Measurements from ENCODE around the gene TEX13A. TPM values are rescaled to one million over a fixed set of nuclear protein-coding genes. Genes with fewer than 3 reads are reported as not detected.

TEX13A gene
- total RNA-seq, 2 donors from 2014 or later, result not detected

- WGBS, 2 experiments (ENCODE audit: insufficient coverage in 1 of 2, insufficient read length in 1 of 2), result 90% methylated on average over 2 of the region's 2 CpGs; no CpG with 5 or more reads in 1 of the 2 experiments
- peak; percentile 48 for TF ChIP-seq CTCF (conservative IDR thresholded peaks at IDR 0.05)
- H3K27ac ChIP-seq (ENCODE audit: low read depth, low read length), result no peak overlapping the region
- peaks cover 43% of the 10 kb centered on the region for H3K9me3 Mint-ChIP-seq
- no peak overlapping the region for H3K4me3 ChIP-seq (ENCODE audit: low read length)
- no peak overlapping the region for H3K9ac ChIP-seq (ENCODE audit: extremely low read depth, low read length, poor library complexity, severe bottlenecking)
- no peak overlapping the region for H3K4me3 Mint-ChIP-seq
- H3K27me3 Mint-ChIP-seq (ENCODE audit: insufficient read depth), result peaks cover 2% of the 10 kb centered on the region
- no peak for DNase-seq
- H3K36me3 Mint-ChIP-seq (ENCODE audit: low read depth), result no peaks in the 10 kb centered on the region
- no peaks in the 10 kb centered on the region for H3K36me3 ChIP-seq (ENCODE audit: control insufficient read depth, insufficient read depth, low read length)
- H3K4me1 ChIP-seq (ENCODE audit: control insufficient read depth, insufficient read depth, low read length), result no peaks in the 10 kb centered on the region
- no peak overlapping the region for H3K27ac Mint-ChIP-seq
- H3K4me1 Mint-ChIP-seq, result no peaks in the 10 kb centered on the region
- no peaks in the 10 kb centered on the region for H3K9me3 ChIP-seq (ENCODE audit: control insufficient read depth, low read length)
- H3K27me3 ChIP-seq (ENCODE audit: control insufficient read depth, insufficient read depth, low read length, poor library complexity, severe bottlenecking), result no peaks in the 10 kb centered on the region
Measured at GRCh38 chrX:105210258-105210657, 10.2 kb downstream of the TEX13A start.

GRCh38 chrX:105209406-105209805 lies 11.1 kb downstream of the TEX13A start:
- Histone ChIP-seq H3K27ac (ENCODE audit: low read depth, low read length) (no peak overlapping the region), H3K4me1 (ENCODE audit: control insufficient read depth, insufficient read depth, low read length) (no peaks in the 10 kb centered on the region), H3K36me3 (ENCODE audit: control insufficient read depth, insufficient read depth, low read length) (no peaks in the 10 kb centered on the region), H3K4me3 (ENCODE audit: low read length) (no peak overlapping the region), H3K27me3 (ENCODE audit: control insufficient read depth, insufficient read depth, low read length, poor library complexity, severe bottlenecking) (no peaks in the 10 kb centered on the region), H3K9ac (ENCODE audit: extremely low read depth, low read length, poor library complexity, severe bottlenecking) (no peak overlapping the region), H3K9me3 (ENCODE audit: control insufficient read depth, low read length) (no peaks in the 10 kb centered on the region)
- H3K4me3 Mint-ChIP-seq, result no peak overlapping the region
- H3K4me1 Mint-ChIP-seq, result no peaks in the 10 kb centered on the region
- DNase-seq, result no peak
- no peak overlapping the region for H3K27ac Mint-ChIP-seq
- H3K27me3 Mint-ChIP-seq (ENCODE audit: insufficient read depth), result no peaks in the 10 kb centered on the region
- no peak for TF ChIP-seq CTCF (conservative IDR thresholded peaks at IDR 0.05)
- no peaks in the 10 kb centered on the region for H3K36me3 Mint-ChIP-seq (ENCODE audit: low read depth)
- H3K9me3 Mint-ChIP-seq, result peaks cover 36% of the 10 kb centered on the region

DNA sequence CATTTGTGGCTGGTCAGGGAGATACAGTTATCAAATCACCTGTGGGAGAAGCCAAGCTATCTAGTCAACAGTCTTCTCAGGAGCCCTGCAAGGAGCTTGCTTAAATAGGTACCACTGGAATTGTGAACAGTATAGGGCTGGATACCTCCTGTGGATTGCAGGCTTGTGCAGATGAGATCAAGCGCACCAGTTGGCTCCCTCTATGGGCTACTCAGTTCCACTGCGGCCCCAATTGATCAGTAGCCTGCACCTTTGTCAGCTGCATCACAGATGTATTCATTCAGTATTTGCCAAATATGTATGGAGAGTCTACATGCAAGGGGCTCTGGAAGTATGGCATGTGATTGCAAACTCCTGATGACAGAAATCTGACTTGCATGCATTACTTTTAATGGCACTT lies 28.6 kb downstream of the TEX13A start:
- Histone ChIP-seq H3K36me3 (ENCODE audit: control insufficient read depth, insufficient read depth, low read length) (no peaks in the 10 kb centered on the region), H3K4me3 (ENCODE audit: low read length) (no peak overlapping the region), H3K27me3 (ENCODE audit: control insufficient read depth, insufficient read depth, low read length, poor library complexity, severe bottlenecking) (no peaks in the 10 kb centered on the region), H3K27ac (ENCODE audit: low read depth, low read length) (no peak overlapping the region), H3K9me3 (ENCODE audit: control insufficient read depth, low read length) (no peaks in the 10 kb centered on the region), H3K4me1 (ENCODE audit: control insufficient read depth, insufficient read depth, low read length) (no peaks in the 10 kb centered on the region), H3K9ac (ENCODE audit: extremely low read depth, low read length, poor library complexity, severe bottlenecking) (no peak overlapping the region)
- peak; percentile 75 for TF ChIP-seq CTCF (conservative IDR thresholded peaks at IDR 0.05)
- DNase-seq, result peak; percentile 71
- Mint-ChIP-seq H3K27me3 (ENCODE audit: insufficient read depth) (no peaks in the 10 kb centered on the region), H3K9me3 (peaks cover 24% of the 10 kb centered on the region), H3K4me1 (no peaks in the 10 kb centered on the region), H3K27ac (no peak overlapping the region), H3K4me3 (no peak overlapping the region), H3K36me3 (ENCODE audit: low read depth) (no peaks in the 10 kb centered on the region)
- 28% methylated on average over 2 of the region's 2 CpGs; no CpG with 5 or more reads in 1 of the 2 experiments for WGBS, 2 experiments (ENCODE audit: insufficient coverage in 1 of 2, insufficient read length in 1 of 2)

All from endodermal cell (in vitro differentiated cells).